Pancreas (tissue), 10 donors: Measurements from ENCODE around the gene CHST12. TPM values are rescaled to one million over a fixed set of nuclear protein-coding genes. Genes with fewer than 3 reads are reported as not detected.

Source experiments
- ATAC-seq, 4 donors: fragments of 200-7000 bp; cut with Tn5 transposase; one replicate each; pipeline versions ENCODE4 v1.8.0 to v1.9.1; 2020; ENCODE audit warnings: mild to moderate bottlenecking in 4 of 4, moderate library complexity in 4 of 4
- DNase-seq, 6 donors: peaks; one replicate each; pipeline ENCODE4 v3.0.0-alpha.2; 2020
- FAIRE-seq: peaks from 2 replicates; lab custom pipeline; 2012; peaks lifted over from hg19 to GRCh38; lab: Jason Lieb, UNC
- H3K27ac ChIP-seq, 4 donors: fragments of 200-600 bp; sonication (generic); 1 replicate in 3 of 4; 2 replicates in 1 of 4; pipeline versions ENCODE4 v1.5.0 to v1.8.0; 2020
- H3K27me3 ChIP-seq, 4 donors: fragments of 200-600 bp; one replicate each; pipeline ENCODE4 v1.8.0; 2021
- H3K36me3 ChIP-seq, 3 donors: fragments of 200-600 bp; sonication (generic) in 1 of 3; one replicate each; pipeline versions ENCODE4 v1.5.0 to v1.8.0; 2020 to 2021
- H3K4me1 ChIP-seq, 3 donors: fragments of 200-600 bp; one replicate each; pipeline ENCODE4 v1.8.0; 2021
- H3K4me3 ChIP-seq, 4 donors: fragments of 200-600 bp; sonication (generic) in 2 of 4; one replicate each; pipeline versions ENCODE4 v1.5.0 to v1.8.0; 2020 to 2021
- H3K9me3 ChIP-seq, 4 donors: fragments of 200-600 bp; one replicate each; pipeline ENCODE4 v1.8.0; 2021
- WGBS, 2 donors: extraction: QIAGEN DNeasy Blood & Tissue Kit; methylation state at CpG; one replicate each; pipeline ENCODE4 v1.1.7; 2013; 5-methylcytosine and 5-hydroxymethylcytosine counted together
- intact Hi-C, 3 donors: fragments of 100-400 bp; cut with DNase I; formaldehyde crosslinking; loops; one replicate each; pipeline versions ENCODE4 v1.11.1 to v1.14.2; 2022
- polyA plus RNA-seq, 2 donors: library from polyadenylated mRNA; stranded (reverse); fragments of 200-250 nt; gene quantifications; one replicate each; pipeline ENCODE4 v1.2.3, GENCODE V29; 2013
- total RNA-seq, 6 donors: library from RNA; stranded (reverse); fragmentation: NEBNext Ultra II Directional in 4 of 6; extraction: Animal tissue kit (Norgen Biotek cat#: 25700) in 4 of 6; gene quantifications; one replicate each; pipeline versions ENCODE4 v1.2.1 to v1.2.4, GENCODE V29; 2021 to 2023
- TF ChIP-seq, protein P1 (sequence below), 4 donors: fragments of 200-600 bp; sonication (generic) in 3 of 4; IDR thresholded peaks; one replicate each; pipeline versions ENCODE4 v1.5.0 to v1.8.0; 2021; ENCODE audit warnings: antibody characterized with exemption in 4 of 4
- donor health status: healthy with polysubstance abuse.
- donor health status: DM: no; HTN: no; CAD: no; lungs with moderate emphysema.
- donor health status: DM: no; HTN: no; CAD: no.
- donor health status: control.
- donor health status: control.
- donor health status: Bipolar disorder and iron deficiency.
- donor health status: DM: yes; HTN: yes; CAD: no.
- donor health status: DM: no; HTN: no; CAD: no.
- donor health status: DM: no; HTN: no; CAD: no.
- donor health status: DM: yes; HTN: yes; CAD: no.

CHST12 gene
- total and polyA plus RNA-seq, 8 donors = 7.0 to 13.2 (median 8.2) TPM

DNA sequence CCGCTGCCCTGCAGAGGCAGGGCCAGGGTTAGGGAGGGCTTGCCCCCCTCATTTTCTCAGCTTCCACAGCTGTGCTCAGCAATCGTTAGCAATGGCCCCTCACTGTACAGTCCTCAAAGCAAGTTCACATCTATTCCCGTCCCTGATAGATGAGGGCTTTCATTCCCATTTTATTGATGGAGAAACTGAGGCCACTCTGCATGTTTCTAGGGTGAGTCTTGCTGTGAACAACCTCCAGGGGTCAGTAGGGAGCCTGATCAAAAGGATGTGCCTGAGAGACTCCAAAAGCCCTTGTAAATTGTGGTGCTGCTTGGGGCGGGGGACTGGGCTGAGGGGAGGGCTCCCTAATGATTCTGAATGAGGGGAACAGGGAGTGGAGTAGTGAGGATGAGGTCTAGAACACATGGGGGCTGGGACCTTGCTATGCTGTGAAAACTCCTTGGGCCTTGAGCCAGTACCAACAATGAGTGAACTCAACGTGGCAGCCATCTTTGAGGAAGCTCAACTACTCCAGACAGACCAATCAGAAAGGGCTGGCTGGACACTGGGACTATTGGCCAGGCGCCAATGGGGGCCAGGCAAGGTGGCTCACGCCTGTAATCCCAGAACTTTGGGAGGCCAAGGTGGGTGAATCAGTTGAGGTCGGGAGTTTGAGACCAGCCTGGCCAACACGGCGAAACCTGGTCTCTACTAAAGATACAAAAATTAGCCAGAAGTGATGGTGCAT lies 79.5 kb downstream of the CHST12 start:
- TF ChIP-seq, protein P1, sequence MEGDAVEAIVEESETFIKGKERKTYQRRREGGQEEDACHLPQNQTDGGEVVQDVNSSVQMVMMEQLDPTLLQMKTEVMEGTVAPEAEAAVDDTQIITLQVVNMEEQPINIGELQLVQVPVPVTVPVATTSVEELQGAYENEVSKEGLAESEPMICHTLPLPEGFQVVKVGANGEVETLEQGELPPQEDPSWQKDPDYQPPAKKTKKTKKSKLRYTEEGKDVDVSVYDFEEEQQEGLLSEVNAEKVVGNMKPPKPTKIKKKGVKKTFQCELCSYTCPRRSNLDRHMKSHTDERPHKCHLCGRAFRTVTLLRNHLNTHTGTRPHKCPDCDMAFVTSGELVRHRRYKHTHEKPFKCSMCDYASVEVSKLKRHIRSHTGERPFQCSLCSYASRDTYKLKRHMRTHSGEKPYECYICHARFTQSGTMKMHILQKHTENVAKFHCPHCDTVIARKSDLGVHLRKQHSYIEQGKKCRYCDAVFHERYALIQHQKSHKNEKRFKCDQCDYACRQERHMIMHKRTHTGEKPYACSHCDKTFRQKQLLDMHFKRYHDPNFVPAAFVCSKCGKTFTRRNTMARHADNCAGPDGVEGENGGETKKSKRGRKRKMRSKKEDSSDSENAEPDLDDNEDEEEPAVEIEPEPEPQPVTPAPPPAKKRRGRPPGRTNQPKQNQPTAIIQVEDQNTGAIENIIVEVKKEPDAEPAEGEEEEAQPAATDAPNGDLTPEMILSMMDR (IDR thresholded peaks at IDR 0.05) = no peak
- FAIRE-seq (no peak), ATAC-seq (no peak), DNase-seq (peak in 1 of 6 donors; percentile 46)
- intact Hi-C loops = loop anchor here in 1 of 3 donors (10.0 kb wide), 1 partner anchor 182 kb away; no protein-coding TSS in a partner anchor
- H3K9me3 ChIP-seq = no peaks in the 10 kb centered on the region
- 70 to 78% methylated on average over 10 of the region's 10 CpGs for WGBS, 2 donors
- H3K27ac ChIP-seq = no peak overlapping the region
- no peaks in the 10 kb centered on the region for H3K27me3 ChIP-seq
- H3K4me3 ChIP-seq = no peak overlapping the region
- peaks cover 6 to 10% (median 9%) of the 10 kb centered on the region in 3 donors for H3K4me1 ChIP-seq
- H3K36me3 ChIP-seq = no peaks in the 10 kb centered on the region

GRCh38 chr7:2483494-2483893 lies 80.1 kb downstream of the CHST12 start:
- TF ChIP-seq, protein P1 (IDR thresholded peaks at IDR 0.05) = no peak
- ATAC-seq (no peak), FAIRE-seq (no peak), DNase-seq (no peak)
- no peak overlapping the region for H3K4me3 ChIP-seq
- intact Hi-C loops = loop anchor here in 1 of 3 donors (10.0 kb wide), 1 partner anchor 181 kb away; no protein-coding TSS in a partner anchor
- H3K4me1 ChIP-seq = peaks cover 0 to 4% (median 3%) of the 10 kb centered on the region in 3 donors
- H3K27ac ChIP-seq = no peak overlapping the region
- no peaks in the 10 kb centered on the region for H3K9me3 ChIP-seq
- no peaks in the 10 kb centered on the region for H3K36me3 ChIP-seq
- 62 to 64% methylated on average over 5 of the region's 5 CpGs for WGBS, 2 donors
- H3K27me3 ChIP-seq = no peaks in the 10 kb centered on the region

DNA sequence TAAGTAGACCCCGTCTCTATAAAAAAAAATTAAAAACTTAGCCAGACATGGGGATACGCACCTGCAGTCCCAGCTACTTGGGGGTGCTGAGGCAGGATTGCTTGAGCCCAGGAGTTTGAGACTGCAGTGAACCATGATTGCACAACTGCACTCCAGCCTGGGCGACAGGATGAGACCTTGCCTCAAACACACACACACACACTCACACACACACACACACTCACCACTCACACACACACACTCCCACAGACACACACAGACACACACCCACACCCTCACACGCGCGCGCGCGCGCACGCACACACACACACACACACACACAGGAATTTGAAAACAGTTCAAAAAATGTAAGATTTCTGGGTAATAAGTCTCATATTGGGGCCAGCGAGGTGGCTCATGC lies 81.5 kb downstream of the CHST12 start:
- intact Hi-C loops = loop anchor here in 1 of 3 donors (10.0 kb wide), 1 partner anchor 180 kb away; no protein-coding TSS in a partner anchor
- no peak for FAIRE-seq
- H3K4me3 ChIP-seq = no peak overlapping the region
- no peak for ATAC-seq
- H3K9me3 ChIP-seq = no peaks in the 10 kb centered on the region
- TF ChIP-seq, protein P1 (IDR thresholded peaks at IDR 0.05) = no peak
- no peaks in the 10 kb centered on the region for H3K27me3 ChIP-seq
- no peak for DNase-seq
- no peaks in the 10 kb centered on the region for H3K36me3 ChIP-seq
- no peaks in the 10 kb centered on the region for H3K4me1 ChIP-seq
- H3K27ac ChIP-seq = no peak overlapping the region
- WGBS, 2 donors = 80 to 89% methylated on average over 12 of the region's 12 CpGs

- H3K4me3 ChIP-seq = no peak overlapping the region
- DNase-seq = peak in 1 of 6 donors; percentile 58
- TF ChIP-seq, protein P1 (IDR thresholded peaks at IDR 0.05) = no peak
- WGBS, 2 donors = 56 to 67% methylated on average over 11 to 14 of the region's 14 CpGs
- intact Hi-C loops = loop anchor here in 1 of 3 donors (10.0 kb wide), 1 partner anchor 177 kb away; no protein-coding TSS in a partner anchor
- no peaks in the 10 kb centered on the region for H3K27me3 ChIP-seq
- H3K4me1 ChIP-seq = no peaks in the 10 kb centered on the region
- ATAC-seq = peak in 2 of 4 donors; percentile 25 to 33
- no peak for FAIRE-seq
- no peaks in the 10 kb centered on the region for H3K9me3 ChIP-seq
- no peaks in the 10 kb centered on the region for H3K36me3 ChIP-seq
- no peak overlapping the region for H3K27ac ChIP-seq
Observed at GRCh38 chr7:2487586-2488271, 84.3 kb downstream of the CHST12 start.
